ENCODE data around the gene COPS6. TPM values are rescaled to one million over a fixed set of nuclear protein-coding genes. Genes with fewer than 3 reads are reported as not detected.

COPS6 gene
- total RNA-seq, 4 donors from 2014 or later: 22.3 to 42.7 (median 30.0) TPM

- TF ChIP-seq, protein P1, sequence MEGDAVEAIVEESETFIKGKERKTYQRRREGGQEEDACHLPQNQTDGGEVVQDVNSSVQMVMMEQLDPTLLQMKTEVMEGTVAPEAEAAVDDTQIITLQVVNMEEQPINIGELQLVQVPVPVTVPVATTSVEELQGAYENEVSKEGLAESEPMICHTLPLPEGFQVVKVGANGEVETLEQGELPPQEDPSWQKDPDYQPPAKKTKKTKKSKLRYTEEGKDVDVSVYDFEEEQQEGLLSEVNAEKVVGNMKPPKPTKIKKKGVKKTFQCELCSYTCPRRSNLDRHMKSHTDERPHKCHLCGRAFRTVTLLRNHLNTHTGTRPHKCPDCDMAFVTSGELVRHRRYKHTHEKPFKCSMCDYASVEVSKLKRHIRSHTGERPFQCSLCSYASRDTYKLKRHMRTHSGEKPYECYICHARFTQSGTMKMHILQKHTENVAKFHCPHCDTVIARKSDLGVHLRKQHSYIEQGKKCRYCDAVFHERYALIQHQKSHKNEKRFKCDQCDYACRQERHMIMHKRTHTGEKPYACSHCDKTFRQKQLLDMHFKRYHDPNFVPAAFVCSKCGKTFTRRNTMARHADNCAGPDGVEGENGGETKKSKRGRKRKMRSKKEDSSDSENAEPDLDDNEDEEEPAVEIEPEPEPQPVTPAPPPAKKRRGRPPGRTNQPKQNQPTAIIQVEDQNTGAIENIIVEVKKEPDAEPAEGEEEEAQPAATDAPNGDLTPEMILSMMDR (IDR thresholded peaks at IDR 0.05): no peak
- no peak for TF ChIP-seq POLR2A (IDR thresholded peaks at IDR 0.05)
- intact Hi-C loops (cut with DNase I; ENCODE audit: low total_unique reads): loop anchor here (10.0 kb wide), 1 partner anchor 57 kb away; no protein-coding TSS in a partner anchor
- WGBS, 2 donors: 89 to 95% methylated on average over 3 of the region's 3 CpGs
- no peak for DNase-seq (ENCODE audit: low spot score in 2 of 2)
- H3K4me3 ChIP-seq (ENCODE audit: low read depth, poor library complexity, severe bottlenecking): no peak overlapping the region
These were observed 37.2 kb upstream of the COPS6 start for GRCh38 chr7:100051611-100052010.

- intact Hi-C loops (cut with DNase I; ENCODE audit: low total_unique reads): loop anchor here (10.0 kb wide), 1 partner anchor 58 kb away; no protein-coding TSS in a partner anchor
- TF ChIP-seq POLR2A (IDR thresholded peaks at IDR 0.05): no peak
- TF ChIP-seq, protein P1 (IDR thresholded peaks at IDR 0.05): no peak
- 37 to 59% methylated on average over 3 of the region's 3 CpGs for WGBS, 2 donors
- no peak overlapping the region for H3K4me3 ChIP-seq (ENCODE audit: low read depth, poor library complexity, severe bottlenecking)
- peak in 1 of 2 donors; percentile 26 for DNase-seq (ENCODE audit: low spot score in 2 of 2)
These were observed 35.6 kb upstream of the COPS6 start for GRCh38 chr7:100053215-100053614.

- intact Hi-C loops (cut with DNase I; ENCODE audit: low total_unique reads): loop anchor here (10.0 kb wide), 1 partner anchor 62 kb away; no protein-coding TSS in a partner anchor
- DNase-seq (ENCODE audit: low spot score in 2 of 2): no peak
- WGBS, 2 donors: 95 to 96% methylated on average over 10 of the region's 10 CpGs
- H3K4me3 ChIP-seq (ENCODE audit: low read depth, poor library complexity, severe bottlenecking): no peak overlapping the region
- TF ChIP-seq POLR2A (IDR thresholded peaks at IDR 0.05): no peak
- TF ChIP-seq, protein P1 (IDR thresholded peaks at IDR 0.05): no peak
These were observed 31.8 kb upstream of the COPS6 start for GRCh38 chr7:100057006-100057405.

GRCh38 chr7:100059251-100059739 is 29.5 kb upstream of the COPS6 start:
- DNase-seq (ENCODE audit: low spot score in 2 of 2): no peak
- intact Hi-C loops (cut with DNase I; ENCODE audit: low total_unique reads): loop anchor here (10.0 kb wide), 1 partner anchor 64 kb away; no protein-coding TSS in a partner anchor
- TF ChIP-seq POLR2A (IDR thresholded peaks at IDR 0.05): no peak
- TF ChIP-seq, protein P1 (IDR thresholded peaks at IDR 0.05): no peak
- H3K4me3 ChIP-seq (ENCODE audit: low read depth, poor library complexity, severe bottlenecking): no peak overlapping the region
- WGBS, 2 donors: 81 to 87% methylated on average over 5 of the region's 5 CpGs

DNA sequence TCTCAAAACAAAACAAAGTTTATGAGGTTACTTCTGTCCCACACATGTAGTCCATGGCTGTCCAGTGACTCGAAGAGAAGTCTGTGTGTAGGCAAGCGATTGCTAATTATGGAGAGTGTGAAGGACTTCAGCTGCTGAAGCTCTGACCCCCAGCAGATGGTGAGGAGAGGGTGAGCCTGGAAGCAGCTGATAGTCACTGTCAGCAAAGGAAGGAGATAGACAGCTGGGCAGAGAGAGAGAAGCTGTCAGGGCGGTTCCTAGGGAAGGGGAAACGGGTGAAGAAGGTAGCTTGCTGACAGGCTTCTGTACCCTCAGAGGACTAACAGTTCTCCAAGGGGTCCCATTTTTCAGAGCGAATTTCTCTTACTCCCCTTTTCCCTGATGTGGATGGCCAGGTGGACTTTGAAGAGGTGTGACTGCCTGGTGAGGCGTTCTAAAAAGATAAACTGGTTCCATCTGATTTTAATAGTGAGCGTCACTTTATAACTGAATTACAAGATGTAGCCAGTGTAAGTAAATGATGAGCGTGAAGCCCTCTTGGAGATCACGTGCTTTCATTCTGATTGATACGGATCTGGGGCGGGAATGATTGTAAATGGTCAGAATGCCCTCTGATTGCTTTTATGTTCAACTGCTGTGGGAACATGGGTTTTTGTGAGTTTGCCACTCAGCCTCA is 27.1 kb upstream of the COPS6 start:
- WGBS, 2 donors: 94 to 95% methylated on average over 11 of the region's 11 CpGs
- no peak overlapping the region for H3K4me3 ChIP-seq (ENCODE audit: low read depth, poor library complexity, severe bottlenecking)
- TF ChIP-seq, protein P1 (IDR thresholded peaks at IDR 0.05): no peak
- TF ChIP-seq POLR2A (IDR thresholded peaks at IDR 0.05): no peak
- intact Hi-C loops (cut with DNase I; ENCODE audit: low total_unique reads): no loop called here
- no peak for DNase-seq (ENCODE audit: low spot score in 2 of 2)
